ENCODE results near the gene FRMD4A.

- TF ChIP-seq CTCF (IDR thresholded peaks at IDR 0.05 in 4 of 5, conservative IDR thresholded peaks at IDR 0.05 in 1 of 5): no peak
- TF ChIP-seq POLR2A (IDR thresholded peaks at IDR 0.05): no peak
Measured at GRCh38 chr10:13797164-13797563, 533.6 kb downstream of the FRMD4A start.
